Measurements from ENCODE around the gene GSTA1. TPM values are rescaled to one million over a fixed set of nuclear protein-coding genes. Genes with fewer than 3 reads are reported as not detected.

GSTA1 gene
- total RNA-seq: not detected in 2 replicates

DNA sequence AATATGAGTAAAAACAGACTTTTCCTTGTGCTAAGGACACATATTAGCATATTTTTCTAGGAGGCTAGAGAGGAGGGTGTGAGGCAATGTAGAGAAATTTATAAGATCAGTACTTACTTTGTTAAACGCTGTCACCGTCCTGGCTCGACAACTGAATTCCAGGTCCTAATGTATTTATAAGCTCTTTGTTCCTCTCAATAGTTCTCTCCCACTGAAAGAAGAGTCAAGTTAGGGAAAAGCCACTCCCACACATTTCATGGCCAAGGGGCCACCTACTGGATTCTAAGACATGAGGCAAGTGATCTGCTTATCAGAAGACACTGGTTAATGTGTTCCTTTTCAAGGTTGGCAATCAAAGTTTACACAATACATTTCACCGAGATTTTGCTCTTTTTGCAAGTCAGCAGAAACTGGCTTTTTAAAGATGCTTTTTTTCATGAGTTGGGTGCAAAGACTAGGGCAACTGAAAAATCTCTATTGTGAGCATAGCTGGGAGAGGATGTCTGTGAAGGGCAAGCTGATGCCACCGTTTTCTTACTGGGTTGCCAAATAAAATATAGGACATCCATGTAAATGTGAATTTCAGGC is at the start of gene GSTA1:
TSS of gene GSTA1 (minus strand) at position 149 of the 588 bp plus-strand sequence. CDS start 4,549 bp downstream, outside the sequence.

DNA sequence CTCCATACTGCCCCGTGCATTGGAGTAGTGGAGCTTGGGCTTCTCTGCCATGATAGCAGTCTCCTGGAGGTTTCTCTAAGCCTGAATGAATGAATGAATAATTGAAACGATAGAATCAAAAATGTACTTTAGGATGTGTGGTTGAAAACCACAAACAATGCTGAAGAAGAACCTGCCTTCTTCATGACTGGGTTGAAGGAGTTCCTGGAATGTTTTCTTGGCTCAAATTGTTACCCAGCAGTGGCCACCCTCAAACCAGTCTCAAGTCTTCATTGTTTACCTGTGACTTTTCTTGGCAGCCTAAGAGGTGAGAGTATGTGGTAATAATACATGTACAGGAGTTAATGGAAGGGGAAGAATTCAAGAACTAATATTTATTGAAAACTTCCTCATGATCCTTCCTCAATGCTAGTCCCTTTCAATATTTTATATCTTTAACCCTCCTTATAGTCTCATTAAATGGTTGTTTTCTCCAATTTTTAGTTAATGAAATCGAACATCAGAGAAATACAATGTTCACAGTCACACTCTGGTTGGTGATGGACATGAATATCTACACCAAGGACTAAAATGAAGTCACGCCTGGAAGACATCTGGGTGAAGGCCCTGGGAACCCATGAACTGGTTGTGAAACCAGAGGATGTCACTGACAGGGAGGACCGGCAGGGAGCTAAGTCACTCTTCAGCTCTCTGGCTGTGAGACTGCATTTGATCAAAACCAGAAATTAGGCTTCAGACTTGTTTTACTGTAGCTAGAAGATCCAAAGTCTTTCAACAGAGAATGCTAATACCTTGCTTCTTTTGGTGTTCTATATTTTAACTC is 37.4 kb upstream of the GSTA1 start, which contains the start of gene GSTA5:
TSS of gene GSTA5 (minus strand) at position 51 of the 823 bp plus-strand sequence.

DNA sequence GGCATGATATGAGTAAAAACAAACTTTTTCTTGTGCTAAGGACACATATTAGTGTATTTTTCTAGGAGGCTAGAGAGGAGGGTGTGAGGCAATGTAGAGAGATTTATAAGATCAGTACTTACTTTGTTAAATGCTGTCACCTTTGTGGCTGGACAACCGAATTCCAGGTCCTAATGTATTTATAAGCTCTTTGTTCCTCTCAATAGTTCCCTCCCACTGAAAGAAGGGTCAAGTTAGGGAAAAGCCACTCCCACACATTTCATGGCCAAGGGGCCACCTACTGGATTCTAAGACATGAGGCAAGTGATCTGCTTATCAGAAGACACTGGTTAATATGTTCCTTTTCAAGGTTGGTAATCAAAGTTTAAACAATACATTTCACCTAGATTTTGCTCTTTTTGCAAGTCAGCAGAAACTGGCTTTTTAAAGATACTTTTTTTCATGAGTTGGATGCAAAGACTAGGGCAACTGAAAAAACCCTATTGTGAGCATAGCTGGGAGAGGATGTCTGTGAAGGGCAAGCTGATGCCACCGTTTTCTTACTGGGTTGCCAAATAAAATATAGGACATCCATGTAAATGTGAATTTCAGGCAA is 40.2 kb downstream of the GSTA1 start, which contains the start of gene GSTA2:
TSS of gene GSTA2 (minus strand) at position 154 of the 595 bp plus-strand sequence. CDS start 5,528 bp downstream, outside the sequence.

Other genes starting within 250 kb of the GSTA1 start
- 24.3 and 61.2 TPM in 2 replicates for gene TRAM2, start 226.8 kb downstream of the GSTA1 start, total RNA-seq
- 17.0 and 19.2 TPM in 2 replicates for gene TMEM14A, start 132.7 kb downstream of the GSTA1 start, total RNA-seq
- gene GSTA2, start 40.3 kb downstream of the GSTA1 start, total RNA-seq: not detected in 2 replicates
- gene GSTA5, start 37.0 kb upstream of the GSTA1 start, total RNA-seq: not detected in 2 replicates
- not detected in 2 replicates for gene GSTA3, start 105.9 kb upstream of the GSTA1 start, total RNA-seq
- 7.9 and 11.5 TPM in 2 replicates for gene GSTA4, start 191.5 kb upstream of the GSTA1 start, total RNA-seq